AML-193 (cell line): ENCODE data around the gene WWOX.

Experiments
- DNase-seq, 2 experiments: peaks; one replicate each; lab custom pipeline; 2025; lab: John Stamatoyannopoulos, UW

WWOX gene

DNA sequence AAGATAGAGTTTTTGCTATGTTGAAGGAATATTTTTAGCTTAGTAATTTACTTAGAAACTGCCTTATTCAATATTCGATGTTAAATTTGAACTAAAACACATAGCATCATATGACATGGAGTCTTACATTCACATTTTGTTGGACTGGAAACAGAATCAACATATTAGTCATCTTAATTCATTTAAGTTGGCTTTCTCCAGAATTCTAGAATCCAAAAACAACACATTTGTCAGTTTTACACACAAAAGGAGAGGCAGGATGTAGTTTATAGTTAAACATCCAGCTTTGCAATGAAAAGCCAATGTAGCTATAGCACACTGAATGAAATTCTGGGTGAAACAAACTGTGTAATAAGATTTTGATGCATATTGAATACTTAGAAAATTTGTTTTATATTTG, 43.3 kb downstream of the WWOX start:
- no peak for DNase-seq

DNA sequence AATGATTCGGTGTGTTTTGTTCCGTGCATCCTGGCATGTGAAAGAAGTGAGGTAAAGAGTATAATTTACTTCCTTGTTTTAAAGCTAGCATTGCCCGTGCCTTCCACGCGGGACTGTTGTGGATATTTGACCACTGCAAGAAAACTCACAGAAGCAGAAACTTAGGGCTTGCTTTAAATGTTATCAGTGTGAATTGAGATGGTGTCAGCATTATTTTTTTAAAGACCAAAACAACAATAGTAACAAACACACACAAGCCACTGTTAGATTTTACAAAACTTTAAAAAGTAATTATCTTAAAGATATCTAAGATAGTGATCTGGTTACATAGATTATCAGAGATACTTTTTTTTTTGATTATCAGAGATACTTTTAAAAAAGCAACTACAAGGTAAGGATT, 47.4 kb downstream of the WWOX start:
- no peak for DNase-seq

GRCh38 chr16:78147911-78148401, 48.5 kb downstream of the WWOX start:
- no peak for DNase-seq

GRCh38 chr16:78150233-78150632, 50.8 kb downstream of the WWOX start:
- DNase-seq = no peak

- no peak for DNase-seq
These were observed 55.4 kb downstream of the WWOX start for GRCh38 chr16:78154729-78155461.

GRCh38 chr16:78155791-78156345, 56.4 kb downstream of the WWOX start:
- DNase-seq = no peak

DNA sequence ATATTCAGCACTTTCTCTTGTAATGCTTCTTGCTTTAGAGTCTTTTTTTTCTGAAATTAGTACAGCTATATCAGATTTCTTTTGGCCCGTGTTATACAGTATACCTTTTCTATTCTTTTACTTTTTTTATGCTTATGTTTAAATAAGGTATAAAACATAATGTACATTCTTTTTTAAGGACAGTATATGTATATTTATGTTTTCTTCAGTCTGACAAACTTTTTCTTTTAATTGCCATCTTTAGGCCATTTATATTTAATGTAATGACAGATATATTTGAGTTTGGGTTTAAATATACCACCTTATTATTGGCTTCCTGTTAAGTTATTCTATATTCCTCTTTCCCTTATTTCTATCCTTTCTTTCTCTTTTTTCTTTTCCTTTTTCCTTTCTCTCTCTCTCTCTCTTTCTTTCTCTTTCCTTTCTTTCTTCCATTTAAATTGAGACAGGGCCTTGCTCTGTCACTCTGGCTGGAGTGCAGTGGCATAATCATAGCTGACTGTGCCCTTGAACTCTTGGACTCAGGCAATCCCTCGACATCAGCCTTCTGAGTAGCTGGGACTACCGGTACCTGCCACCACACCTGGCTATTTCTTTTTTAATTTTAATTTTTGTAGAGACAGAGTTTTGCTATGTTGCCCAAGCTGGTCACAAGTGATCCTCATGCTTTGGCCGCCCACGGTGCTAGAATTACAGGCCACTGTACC, 61.7 kb downstream of the WWOX start:
- DNase-seq = no peak

- no peak for DNase-seq
These were observed 64.6 kb downstream of the WWOX start for GRCh38 chr16:78163772-78164670.

GRCh38 chr16:78170494-78170933, 71.1 kb downstream of the WWOX start:
- no peak for DNase-seq

DNA sequence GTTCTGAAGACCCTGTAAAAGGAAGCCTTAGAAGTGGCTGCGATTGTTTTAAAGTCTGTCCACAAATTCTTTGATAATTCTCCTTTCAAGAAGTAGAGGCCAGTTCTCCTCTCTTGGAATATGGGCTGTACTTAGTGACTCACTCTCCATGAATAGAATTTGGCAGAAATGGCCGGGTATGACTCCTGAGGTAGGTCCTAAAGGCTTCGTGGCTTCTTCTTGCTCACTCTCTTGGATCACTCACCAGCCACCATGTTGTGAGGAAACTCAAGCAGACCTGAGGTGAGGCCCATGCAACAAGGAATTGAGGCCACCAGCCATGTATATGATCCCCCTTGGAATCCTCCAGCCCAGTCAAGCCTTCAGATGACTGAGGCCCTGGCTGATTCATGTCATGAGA, 75.8 kb downstream of the WWOX start:
- no peak for DNase-seq

DNA sequence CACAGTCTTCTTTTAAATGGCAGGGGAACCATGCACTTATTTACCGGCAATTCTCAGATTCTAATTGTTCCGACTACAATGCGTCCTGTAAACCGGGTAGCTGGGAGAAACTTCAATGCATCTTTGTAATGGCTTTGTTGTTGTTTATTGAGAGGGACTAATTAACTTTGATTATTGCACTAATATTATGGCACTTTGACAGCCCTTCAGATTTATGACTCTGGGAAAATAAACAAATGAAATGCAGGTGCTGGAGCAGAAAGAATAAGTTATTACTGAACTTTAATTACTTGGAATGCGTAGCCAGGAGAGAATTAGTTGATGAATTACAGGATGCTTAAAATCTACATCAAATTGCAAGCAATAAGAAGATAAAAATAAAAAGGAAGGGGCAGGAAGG, 77.0 kb downstream of the WWOX start:
- DNase-seq = no peak

DNA sequence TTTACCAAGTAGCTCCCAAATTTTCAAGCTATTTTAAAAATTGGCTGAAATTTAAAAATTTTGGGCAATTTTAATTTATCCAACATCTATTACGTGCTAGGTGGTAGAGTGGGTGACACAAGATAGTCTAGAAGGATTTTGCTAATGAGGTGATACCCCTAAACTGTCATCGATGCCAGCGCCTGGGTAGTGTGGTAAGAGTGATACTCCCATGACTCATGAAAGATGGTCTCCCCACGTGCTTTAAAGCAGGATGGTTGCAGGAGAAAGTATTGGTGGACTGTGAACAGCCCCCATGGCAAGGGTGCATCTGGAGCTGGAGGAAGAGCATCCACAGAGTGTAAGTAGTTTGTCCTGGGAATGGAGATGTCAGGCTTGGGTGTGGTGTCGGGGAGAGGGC, 77.8 kb downstream of the WWOX start:
- no peak for DNase-seq

DNA sequence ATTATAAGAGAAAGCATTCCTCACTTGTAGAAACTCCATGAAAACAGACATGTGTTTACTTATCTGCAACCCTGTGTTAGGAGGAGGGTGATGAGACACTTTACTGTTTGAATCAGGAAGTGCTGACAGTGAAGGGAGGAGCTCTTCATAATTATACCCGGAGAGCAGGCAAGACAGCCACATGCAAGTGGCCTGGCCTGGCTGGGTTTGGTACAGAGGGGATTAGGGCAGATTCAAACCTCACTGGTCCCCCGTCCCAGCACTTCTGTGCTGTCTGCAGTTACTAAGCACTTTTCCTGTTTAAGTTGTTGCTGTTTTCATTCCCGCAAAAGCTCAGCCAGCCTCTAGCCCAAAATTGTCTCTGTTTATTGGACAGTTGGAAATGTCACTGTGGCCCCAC, 78.5 kb downstream of the WWOX start:
- no peak for DNase-seq

- DNase-seq = no peak
These were observed 80.2 kb downstream of the WWOX start for GRCh38 chr16:78179666-78180065.

DNA sequence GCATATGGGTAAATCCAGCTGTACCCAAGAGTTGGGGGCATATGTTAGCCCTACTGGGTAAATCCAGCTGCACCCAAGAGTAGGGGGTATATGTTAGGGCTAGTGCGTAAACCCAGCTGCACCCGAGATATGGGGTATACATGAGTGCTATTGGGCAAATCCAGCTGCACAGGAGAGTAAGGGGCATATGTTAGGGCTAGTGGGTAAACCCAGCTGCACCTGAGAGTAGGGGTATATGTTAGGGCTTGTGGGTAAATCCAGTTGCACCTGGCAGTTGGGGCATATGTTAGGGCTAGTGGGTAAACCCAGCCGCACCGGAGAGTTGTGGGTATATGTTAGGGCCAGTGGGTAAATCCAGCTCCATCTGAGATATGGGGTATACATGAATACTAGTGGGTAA, 80.9 kb downstream of the WWOX start:
- DNase-seq = no peak

DNA sequence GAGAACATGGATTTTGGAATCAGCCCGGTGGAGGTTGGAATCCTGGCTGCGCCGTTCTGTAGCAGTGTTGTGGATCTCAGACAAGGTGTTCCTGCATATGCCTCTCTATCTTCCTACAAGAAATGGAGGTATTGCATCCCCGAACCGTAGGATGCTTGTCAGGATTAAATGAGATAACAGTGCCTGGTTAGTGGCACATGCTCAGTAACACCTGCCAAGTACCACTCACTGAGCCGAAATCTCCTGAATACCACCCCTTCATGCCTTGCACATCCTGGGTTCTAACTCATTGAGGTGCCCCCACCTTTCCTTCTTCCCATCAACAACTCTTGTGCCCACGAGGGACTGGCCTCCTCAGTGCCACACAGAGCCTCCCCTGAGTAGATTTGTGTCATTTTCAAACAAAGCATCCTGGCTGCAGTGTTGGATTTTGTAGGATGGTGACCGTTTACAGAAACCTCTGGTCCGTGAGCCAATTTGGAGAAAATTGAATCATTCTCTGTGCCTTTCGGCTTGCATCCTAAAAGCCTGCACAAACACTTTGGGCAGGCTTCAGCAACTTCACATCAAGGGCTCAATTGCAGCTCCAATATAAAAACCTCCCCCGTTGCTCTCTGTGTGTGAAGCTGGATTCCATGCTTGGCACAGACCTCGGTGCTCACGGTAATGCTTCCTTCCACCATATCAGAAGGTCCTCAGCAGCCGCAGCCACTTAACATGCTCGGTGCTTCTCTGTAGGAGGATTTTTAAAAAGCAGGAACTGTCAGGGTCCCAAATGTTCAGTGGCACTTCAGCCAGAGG, 84.2 kb downstream of the WWOX start:
- no peak for DNase-seq

DNA sequence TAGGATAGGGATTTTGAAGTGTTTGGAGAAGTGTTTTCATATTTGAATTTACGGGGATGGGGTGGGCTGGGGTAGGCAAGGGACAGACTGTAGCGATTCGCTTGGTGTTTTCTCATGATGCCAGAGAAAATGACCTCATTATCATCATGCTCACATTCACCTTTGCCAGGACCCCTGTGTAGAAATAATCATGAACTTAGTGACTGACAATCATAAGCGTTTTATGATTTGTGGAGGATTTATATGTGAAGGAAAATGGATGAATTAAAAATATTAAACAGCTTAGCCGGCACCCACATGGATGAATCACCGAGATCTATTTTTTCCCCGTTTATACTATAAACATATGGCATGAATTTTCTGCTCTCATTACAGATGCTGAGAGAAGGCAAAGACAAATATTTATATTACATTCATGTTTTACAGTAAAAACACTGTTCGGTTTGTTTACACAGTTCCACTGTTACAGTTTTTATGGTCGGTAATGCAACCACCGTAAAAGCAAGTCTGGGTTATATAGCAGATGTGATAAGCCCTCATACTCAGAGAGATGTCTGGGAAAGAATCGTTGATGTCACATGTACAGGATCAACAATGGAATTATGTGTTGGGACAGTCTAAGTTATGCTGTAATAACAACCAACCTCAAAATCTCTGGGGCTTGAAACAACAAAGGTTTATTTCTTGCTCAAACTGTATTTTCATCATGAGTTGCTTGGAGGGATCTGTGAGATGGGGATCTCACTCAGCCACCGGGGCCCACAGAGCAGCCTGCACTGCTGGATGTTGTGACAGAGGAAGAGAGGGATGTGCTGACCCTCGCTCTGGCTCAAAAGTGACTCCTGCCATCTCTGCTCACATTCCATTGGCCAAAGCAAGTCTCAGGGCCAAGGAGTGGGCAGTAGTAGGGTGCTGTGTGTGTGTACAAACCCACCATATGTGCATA, 85.1 kb downstream of the WWOX start:
- DNase-seq = no peak

GRCh38 chr16:78189121-78189520, 89.7 kb downstream of the WWOX start:
- DNase-seq = no peak

GRCh38 chr16:78192734-78193488, 93.5 kb downstream of the WWOX start:
- no peak for DNase-seq
